Stimulated activated CD8-positive, alpha-beta memory T cell treated with anti-CD3 and anti-CD28 coated beads, Interleukin-12 subunit alpha, Interleukin-12 subunit beta, amount 100 ng/mL, for 24 hours (primary cell): ENCODE measurements around the gene CYP27C1.

ENCODE experiments used
- DNase-seq: peaks from one replicate; pipeline ENCODE4 v3.0.0-alpha.2; 2020; ENCODE audit errors: extremely low read depth

The CYP27C1 gene

DNA sequence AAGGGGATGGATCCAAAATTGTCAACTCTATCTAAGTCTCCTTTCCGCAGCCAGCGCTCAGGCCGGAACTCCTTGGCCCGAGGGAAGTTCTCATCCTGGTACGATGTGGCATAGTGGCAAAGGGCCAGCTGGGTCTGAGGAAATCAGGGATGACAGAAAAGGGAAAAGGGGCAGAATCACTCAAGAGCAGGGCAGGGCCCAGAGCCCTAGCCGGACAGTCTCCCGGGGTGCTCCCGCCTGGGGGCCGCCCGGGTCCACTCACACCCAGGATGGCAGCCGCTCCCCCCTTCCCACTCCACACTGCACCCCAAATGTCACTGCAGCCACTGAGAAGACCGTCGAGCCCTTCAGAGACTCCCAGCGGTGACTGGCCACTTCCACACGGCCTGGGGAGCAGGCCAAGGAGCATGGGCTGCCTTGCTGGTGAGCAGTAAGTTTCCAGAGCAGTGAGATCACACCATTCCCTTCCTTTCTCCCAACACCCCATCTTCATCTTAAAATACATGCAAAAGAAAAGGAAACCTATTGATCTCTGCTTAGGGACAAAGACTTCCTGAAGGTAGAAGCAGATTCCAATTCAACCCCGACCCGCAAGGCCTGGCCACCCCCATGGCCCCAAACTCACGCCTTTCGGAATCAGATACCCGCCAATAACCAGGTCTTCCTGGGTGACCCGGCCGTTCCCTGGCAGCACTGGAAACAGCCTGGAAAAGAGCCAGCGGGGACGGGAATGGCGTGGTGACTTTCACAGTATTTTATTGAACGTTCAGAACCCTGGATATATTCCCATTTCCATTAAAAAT, 26.7 kb downstream of the CYP27C1 start:
- DNase-seq: no peak

DNA sequence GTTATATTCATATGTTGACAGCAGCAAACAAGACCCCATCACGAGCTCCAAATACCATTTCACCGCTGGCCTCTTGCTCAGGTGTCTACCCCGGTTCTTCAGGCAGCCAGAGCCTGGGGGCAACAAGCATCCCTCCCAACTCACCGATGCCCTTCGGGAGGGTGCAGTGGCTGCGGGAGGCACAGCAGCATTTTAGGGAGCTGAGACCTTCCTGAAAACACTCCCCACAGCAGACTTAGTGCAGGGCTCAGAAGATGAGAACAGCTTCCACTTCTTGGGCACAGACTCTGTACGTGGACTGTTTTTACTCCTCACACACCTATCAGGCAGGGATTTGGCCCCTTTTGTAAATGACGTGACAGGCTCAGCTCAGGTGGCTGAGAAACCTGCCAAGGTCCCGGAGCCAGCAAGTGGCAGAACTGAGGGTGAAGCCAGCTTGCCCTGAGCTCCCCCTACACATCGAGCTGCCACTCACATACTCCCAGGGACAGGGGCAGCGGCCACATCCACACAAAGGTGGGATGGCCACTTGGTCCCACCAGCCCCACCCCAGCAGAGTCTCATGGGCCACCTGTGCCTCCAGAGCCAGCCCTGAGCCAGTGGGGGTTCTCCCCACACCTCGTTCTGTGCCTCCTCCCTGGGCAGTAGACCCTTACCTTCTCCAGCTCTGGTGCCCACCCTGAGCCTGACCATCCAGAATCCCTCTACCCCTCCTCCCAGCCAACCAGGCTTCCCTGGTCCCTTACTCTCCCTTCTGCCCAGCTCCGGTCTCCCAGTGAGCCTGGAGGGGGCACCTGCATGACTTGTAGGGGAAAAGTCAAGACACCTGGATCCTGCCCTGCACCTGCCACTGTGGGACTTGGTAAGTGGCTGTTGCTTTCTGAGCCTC, 28.5 kb downstream of the CYP27C1 start:
- DNase-seq: no peak

DNA sequence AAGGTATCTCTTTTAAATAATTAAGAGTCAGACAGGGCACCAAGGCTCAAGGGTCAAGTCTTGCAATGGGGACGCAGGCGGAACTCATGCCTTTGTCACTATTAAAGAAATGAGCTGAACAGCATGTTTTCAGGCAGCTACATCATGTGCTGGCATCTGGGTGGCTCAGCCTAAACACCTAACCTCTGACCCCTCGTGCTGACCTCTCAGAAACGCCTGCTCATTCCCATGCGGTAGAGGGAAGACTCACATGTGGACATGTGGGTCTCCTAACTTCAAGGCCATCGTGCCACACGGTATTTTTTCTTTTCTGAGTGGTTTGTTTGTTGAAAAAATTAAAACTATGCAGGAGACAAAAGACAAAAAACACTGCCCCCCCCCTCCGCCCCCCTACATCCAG, 31.3 kb downstream of the CYP27C1 start:
- DNase-seq: no peak

DNA sequence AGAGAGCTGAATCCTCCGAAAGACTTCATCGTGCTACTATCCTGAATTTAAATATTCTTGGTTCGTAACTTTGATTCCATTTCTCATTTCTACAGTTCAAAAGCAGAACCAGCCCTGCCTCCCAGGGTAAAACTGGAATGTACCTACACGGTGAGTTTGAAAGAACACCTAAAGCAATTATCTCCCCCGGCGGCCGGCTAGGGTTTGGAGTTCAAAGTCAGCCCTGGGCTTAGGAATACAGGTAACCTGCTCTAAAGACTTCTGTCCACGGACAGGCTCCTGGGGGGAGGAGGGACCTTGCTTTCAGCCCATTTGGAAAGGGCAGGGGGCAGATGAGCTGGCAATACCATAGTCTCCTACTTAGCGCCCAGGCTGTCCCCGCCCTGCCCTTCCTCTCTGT, 32.3 kb downstream of the CYP27C1 start:
- DNase-seq: no peak

DNA sequence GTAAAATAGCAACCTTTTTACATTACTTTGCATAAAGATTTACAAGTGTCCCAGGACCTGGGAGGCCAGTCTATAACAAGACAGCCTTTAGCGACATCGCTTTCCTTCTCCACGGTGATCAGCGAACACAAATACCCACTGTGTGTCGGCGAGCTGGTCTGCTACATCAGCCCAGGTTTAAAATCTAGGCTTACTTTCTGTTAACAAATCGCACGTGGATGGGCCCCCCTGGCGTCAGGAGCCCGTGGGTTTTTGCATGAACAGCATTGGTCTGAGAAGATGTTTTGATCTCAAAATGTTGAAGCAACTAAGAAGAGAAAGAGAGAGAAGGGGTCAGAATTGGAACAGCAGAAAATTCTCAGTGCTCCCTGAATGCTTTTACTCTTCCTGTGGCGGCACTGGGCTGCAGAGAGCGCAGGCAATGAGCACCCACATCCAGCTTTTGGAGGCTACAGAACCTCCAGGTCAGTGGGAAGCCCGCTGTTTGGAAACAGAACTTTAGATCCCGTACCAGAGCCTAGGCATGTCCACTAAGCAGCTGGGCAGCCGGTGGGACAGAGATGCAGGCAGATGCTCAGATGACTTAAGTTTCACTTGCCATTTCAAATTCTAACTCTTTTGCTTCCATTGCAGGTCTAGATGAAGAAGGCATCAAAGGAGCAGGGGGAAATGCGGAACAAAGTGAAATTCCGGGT, 32.9 kb downstream of the CYP27C1 start:
- DNase-seq: no peak

DNA sequence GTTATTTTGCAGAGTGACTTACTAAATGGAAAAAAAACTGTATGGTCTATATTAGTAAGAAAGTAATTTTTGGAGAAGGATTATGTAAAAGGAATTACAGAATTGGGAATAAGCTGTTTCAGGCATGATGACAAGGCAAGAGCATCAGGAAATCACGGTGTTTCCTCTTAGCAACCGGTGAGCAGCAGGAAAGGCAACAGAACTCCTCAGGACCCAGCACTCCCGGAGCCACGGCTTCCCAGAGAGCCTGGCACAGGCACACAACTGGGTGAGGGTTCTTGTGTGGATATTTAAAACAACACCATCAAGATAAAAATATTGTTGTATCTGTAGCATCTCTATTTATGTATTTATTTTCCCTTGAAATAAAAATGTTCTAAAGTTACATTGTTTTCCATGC, 34.4 kb downstream of the CYP27C1 start:
- no peak for DNase-seq

DNA sequence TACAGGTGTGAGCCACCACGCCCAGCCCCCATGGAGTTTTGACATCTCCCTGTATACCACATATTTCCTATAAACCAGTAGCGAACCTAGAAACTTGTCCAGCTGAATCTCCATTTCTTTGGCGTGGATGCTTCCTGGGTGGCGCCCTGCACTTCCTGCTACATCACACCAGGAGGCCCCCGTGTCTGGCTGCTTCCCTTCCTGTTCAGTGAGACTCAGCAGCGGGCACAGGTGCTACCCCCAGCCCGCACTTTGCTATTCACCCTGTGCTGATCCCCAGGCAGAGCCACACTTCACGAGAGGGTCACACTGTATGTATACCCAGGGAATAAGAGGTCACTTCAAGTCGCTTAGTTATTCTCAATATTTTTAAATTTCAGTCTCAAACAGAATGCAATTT, 35.0 kb downstream of the CYP27C1 start:
- DNase-seq: no peak

DNA sequence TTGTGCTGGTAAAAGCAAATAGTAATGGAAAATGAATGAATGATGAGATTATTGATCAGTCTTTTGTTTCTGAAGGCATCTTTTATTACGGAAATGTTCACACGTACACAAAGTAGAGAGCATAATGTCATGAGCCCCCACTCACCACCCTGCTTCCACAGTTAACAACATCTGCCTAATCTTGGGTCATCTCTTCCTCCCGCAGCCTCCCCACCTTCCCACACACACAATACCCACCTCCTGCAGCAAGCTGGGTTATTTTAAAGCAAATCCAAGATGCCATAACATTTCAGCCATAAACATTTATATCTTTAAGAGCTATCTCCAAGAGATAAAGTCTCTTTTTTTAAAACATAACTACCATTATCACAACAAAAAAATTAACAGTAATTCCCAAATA, 36.3 kb downstream of the CYP27C1 start:
- no peak for DNase-seq

DNA sequence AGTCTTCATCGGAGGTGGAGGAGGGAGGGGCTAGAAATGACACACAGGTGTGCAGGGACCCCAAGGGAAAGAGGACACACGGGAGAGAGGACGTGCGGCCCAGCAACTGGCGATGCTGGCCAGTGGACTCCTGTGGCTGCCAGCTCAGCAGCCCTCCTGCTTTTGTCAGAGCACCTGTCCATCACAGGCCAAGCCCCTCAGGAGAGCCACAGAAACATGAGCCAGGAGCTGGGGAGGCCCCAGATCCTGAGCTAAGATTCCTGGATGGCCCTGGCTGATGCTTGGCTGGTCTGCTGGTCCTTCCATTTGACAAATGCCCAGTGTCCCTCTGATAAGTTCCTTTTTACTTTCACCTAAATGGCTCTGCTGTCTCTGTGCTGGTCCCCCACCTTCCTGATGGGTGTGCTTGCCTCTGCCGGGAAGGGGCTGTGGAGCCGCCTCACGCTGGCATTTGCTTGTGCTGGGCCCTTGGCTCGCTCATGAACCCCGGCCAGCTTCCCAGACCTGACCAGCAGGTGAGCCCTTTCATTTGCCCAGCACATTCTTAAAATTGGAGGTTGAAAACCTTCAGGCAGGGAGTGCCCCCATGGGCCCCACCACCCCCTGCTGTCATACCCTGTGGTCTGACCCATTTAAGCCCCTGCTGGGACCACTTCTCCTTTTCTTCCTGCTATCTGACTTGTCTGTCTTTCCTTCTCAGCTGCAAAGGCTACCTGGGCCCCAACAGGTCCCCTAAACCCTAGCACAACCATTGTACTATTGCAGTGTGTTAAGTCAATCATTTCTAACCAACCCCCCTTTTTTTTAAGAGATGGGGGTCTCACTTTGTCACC, 37.3 kb downstream of the CYP27C1 start:
- DNase-seq: no peak

DNA sequence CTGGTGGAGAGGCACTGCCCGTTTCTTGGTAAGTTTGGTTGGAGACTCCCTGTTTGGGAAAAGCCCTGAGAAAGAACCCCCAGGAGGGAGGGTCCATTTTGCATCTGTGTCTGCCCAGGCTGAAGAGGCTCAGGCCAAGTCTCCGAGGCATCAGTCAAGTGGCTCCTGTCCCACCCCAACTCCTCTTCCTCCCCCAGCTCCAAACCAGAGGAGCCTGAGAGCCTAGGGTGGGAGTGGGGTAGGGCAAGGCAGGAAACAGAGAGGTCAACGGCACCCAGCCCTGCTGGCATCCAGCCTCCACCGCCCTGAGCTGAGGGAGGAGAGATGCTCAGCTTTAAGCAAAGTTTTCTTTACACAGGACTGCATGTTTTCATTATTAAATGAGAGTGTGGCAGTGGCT, 38.2 kb downstream of the CYP27C1 start:
- no peak for DNase-seq

DNA sequence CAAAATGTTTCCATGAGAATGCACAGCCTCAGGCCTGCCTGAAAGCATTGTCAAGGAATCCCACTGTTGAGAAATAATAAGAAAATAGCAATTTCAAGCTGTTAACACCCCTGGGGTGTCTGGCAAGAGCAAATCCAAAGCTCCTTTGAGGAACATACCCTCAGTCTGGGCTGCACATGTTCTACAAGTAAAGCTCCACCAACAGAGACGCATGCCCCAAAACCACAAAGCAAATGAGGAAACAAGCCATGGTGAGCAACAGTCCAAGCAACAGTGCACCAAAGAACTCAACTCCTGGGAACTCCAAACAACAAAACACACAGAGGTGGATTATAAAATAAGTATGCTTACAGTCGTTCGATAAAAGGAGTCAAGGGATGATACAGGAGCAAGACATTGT, 40.3 kb downstream of the CYP27C1 start:
- DNase-seq: no peak

DNA sequence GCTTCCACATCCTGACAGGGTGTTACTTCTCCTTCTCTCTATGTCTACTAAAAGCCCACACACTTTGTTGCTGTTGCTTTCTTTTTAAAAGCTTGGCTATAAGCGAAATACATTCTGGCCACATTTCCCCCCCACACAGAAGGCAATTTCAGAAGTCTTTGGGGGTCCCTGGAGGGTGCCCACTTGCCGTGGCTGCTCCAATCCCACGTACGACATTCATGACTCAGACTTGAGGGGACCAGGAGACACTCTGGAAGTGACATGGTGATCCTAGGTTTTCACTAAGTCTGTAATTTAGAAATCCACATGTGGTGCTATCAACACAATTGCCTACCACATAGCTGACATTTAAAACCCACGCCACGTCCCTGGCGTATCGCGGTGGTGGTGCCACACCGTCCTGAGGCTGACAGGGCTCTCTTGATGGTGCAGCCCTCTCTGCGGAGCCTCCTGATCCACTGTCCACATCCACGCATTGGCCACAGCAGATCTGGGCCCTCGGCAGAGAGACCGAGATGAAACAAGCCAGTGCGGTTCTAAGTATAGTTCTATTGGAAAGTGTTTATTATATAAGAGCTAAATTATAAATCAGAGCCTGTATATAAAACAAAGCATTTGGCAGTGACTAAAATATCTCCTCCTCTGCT, 42.4 kb downstream of the CYP27C1 start:
- DNase-seq: no peak

DNA sequence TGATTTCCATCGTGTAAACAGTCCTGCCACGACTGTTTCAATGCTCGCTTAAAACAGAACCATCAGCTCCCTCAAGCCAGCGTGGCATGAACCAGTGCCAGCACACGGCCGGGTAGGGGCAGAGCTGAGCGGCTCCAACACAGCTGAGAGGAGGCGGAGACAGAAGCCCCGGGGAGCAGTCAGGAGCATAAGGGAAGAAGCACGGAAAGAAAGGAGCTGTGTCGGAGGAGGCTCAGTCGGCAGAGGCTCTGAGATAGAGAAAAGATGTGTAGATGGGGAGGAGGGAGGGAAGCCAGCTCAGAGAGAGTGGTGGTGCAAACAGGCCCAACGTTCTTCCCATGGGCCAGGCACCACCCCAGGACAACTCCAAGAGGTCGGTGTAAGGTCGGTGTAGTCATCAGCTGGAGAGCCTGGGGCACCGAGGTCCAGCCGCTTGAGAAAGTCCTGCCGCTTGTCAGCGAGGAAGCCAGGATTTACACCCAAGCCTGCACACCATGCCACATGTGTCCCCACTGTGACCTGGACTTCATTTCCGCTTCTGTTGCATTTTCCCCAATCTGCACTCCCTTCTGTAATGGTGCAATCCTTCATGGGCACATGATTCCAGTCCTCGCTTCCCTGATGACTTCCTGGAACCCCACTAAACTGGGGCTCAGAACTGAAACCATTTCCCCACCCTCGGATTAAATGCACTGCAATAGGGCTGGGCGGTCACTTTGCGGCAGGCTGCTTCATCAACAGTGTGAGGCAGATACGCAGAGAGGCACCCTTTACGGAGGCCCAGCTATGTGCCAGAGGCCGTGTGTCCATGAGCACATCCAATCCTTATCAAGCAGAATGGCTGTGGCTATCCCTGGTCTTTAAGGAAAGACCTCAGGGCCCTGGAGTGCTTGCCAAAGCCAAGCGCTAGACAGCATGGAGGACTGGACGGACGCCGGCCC, 43.5 kb downstream of the CYP27C1 start:
- no peak for DNase-seq

DNA sequence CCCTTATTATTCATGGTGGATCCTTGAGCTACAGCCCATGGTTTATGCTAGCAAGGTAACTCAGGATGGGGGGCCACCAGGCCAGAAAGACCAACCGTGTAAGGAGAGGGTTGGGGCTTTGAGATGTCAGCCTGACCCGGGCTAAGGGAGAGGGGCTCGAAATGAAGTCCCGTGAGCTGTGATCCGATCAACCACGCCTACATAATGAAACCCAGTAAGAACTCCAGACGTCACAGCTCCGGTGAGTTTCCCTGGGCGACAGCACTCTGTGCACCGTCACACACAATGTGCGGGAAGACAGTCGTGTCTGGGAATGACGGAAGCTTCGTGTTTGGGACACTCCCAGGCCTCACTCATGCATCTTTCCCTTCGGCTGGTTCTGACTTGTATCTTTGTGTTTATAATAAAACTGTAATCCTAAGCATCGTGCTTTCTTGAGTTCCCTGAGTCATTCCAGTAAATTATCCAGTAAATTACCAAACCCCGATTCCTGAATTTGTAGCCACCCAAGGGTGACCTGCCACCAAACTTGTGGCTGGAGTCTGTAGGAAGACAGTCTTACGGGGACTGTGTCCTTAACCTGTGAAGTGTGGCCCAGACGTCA, 44.2 kb downstream of the CYP27C1 start:
- no peak for DNase-seq

DNA sequence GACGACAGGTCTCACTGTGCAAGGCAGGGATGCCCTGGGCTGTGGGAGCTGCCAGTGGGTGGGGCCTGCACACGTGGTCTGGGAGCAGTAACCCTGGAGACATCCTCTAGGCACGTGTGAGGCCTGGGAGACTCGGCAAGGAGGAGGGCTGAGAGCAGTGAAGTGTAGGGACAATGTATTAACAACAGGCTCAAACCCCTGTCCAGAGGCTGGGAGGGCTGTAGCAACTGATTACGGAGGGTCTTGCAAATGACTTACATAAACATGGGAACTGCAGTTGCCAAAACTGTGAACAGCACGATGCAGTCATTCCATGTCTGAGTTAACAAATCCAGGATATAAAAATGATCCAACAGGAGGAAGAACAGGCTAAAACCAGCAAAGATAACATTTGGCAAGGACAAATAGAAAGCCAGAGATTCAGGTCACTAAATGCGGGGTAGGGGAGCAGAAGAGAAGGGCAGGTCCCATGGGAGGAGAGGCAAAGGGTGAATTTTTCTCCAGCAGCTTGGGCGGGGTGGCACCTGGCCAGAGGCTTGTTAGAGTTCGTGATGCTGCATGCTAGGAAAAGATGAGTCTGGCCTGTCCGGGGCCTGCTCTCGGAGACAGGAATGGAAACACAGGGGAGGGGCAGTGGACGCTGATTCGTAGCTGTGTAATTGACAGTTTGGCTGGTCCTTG, 44.9 kb downstream of the CYP27C1 start:
- no peak for DNase-seq

DNA sequence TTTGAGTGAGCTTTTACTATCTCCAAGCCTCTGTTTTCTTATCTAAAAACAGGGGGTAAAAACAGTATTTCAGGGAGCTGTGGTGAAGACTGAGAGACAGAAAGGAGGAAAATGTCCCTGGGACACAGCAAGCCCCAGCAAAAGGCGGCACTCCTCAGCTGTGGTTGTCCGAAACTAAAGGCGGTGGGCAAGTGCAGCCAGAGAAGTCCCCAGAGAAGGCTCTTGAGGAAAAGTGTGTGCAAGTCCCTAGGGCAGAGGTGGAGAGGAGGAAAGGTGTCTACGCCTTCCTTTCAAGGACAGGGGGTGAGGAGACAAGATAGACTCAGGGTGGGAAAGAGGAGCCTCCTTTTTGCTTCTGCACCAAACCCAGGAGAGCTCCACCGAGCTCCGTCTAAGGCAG, 45.5 kb downstream of the CYP27C1 start:
- DNase-seq: no peak

DNA sequence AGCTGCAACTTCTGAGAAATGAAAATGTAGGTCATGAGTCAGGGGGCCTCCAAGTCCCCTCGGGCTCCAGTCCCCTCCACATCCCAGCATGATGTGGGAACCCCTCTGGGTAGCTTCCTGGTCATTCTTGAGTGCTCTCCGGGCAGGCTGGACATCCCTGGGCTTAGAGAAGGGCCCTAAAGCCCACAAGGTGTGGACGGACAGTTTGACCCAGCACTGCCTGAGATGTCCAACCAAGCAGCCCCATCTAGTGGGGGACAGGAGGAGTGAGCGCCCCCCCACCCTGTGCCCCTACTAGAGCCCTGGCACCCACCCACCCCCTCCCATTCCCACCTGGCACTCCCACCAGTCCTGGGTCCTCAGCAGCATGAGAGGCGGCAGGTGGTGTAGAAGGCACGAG, 46.0 kb downstream of the CYP27C1 start:
- no peak for DNase-seq

DNA sequence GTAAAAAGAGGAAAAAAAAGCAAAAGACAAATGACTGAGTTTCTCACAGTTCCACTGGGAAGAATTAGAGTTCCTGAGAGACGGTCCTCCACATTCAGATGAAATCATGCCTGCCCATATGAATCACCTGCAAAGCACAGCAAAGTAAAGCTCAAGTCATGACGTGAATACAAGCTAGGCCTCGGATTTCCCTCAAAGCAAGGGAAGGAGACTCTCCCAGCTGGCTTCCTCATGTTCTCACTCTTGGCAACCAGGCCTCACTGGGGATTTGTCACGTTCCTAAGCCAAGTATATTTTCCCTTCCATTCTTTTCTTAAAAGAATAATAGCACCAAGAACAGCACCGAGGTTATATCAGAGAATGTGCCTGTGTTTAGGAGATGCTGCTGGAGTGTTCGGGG, 47.0 kb downstream of the CYP27C1 start:
- DNase-seq: no peak

DNA sequence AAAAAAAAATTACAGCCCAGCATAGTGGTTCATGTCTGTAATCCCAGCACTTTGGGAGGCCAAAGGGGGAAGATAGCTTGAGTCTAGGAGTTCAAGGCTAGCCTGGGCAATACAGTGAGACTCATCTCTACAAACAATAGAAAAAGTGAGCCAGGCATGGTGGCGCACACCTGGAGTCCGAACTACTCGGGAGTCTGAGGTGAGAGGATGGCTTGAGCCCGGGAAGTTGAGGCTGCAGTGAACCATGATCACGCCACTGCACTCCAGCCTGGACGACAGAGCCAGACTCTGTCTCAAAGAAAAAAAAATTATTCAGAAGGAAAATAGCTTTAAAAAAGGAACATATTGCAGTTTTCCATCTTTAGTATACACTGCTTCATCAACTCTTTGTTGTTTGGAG, 47.8 kb downstream of the CYP27C1 start:
- DNase-seq: no peak
